OCI-LY1 (cell line): ENCODE measurements around the gene USH2A.

Source experiments
- CTCF ChIP-seq: fragments of 200-600 bp; sonication (generic), shearing (Covaris generic); IDR thresholded peaks from 2 replicates; pipeline ENCODE4 v1.5.1; 2017; ENCODE audit warnings: mild to moderate bottlenecking, antibody characterized with exemption, low read length, moderate library complexity, mixed read lengths
- EZH2 ChIP-seq: fragments of 200-600 bp; sonication (generic), shearing (Covaris generic); IDR thresholded peaks from 2 replicates; pipeline ENCODE4 v1.8.0; 2017; ENCODE audit warnings: borderline replicate concordance, mixed run types, mild to moderate bottlenecking, antibody characterized with exemption, low read length, moderate library complexity, mixed read lengths

GRCh38 chr1:216032284-216032683 is 391.0 kb downstream of the USH2A start:
- TF ChIP-seq CTCF (no peak), EZH2 (no peak)
